Activated CD4-positive, alpha-beta T cell treated with anti-CD3 and anti-CD28 coated beads, Interleukin-2, amount 50 U/mL, for 1 hour (primary cell): Measurements from ENCODE around the gene RFX4.

Experiments
- DNase-seq: peaks from one replicate; pipeline ENCODE4 v3.0.0-alpha.2; 2020

RFX4 gene

DNA sequence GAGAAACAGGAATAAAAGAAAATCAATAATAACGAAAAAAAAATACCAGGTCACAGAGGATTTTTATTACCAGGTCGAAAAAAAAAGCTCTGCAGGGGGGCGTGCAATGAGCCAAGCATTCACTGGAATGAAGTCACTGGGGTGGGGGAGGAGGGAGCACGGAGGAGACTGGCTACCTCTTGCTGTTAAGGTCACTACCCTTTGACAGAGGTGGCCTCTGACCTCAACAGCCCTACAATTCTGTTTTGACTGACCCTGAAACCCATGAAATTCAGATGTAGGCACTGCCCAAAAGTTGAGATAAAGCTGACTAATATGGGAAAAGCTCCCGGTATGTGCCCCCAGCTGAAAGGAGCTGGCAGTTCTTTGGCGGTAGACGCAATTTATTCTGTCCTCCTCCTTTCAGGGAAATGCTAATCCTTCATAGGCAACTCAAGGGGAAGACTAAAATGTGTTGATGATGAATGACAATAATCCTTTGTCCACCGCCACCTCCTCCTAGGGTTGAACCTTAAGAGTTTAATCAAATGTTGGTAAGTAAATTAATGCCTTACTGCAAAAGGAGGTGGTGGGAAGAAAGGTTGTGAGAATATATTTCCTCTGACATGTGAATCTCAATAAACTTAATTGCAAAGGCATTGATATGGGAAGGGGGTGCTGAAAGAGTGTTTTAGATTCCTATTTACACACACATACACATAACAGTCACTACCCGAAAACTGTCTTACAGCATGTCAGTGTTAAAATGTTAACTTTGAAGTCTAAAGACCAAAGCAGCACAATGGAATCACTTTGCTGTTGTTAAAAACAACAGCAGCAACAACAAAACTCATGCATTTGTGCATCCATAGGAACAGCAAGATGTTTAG is 185.4 kb downstream of the RFX4 start:
- DNase-seq: no peak

GRCh38 chr12:106769078-106769477 is 186.3 kb downstream of the RFX4 start:
- no peak for DNase-seq

- no peak for DNase-seq
Observed at GRCh38 chr12:106769546-106769945, 186.7 kb downstream of the RFX4 start.

- DNase-seq: no peak
Observed at GRCh38 chr12:106771425-106771824, 188.6 kb downstream of the RFX4 start.

DNA sequence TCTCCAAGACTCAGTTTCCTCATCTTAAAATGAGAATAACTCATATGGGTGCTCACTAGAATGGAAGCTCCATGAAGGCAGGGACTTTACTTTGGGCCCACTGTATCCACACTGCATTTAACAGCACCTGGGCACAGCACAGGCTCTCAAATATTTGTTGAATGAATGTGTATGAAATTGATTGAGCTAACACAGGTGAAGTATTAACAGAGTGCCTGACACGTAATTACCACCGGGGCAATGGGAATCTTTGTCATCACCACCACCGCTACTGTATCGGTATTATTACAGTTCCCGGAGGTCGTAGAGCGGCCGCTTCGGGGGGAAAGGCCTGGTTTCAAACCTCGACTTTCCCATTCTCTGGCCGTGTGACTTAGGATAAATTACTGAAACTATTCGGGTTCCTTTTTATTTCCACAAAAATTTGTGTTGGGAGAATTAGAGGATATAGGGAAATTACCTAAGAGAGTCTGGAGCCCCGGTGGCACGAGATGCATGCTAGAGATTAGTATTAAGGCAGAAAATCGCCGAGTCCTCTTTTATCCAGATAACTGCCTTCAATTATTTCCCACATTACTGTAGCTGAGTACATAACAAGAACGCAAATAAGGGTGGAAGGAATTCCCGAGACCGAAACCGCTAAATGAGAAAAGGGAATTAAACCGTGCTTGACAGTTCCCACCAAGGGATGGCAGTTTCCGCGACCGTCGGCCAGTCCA is 190.6 kb downstream of the RFX4 start:
- no peak for DNase-seq

GRCh38 chr12:106774005-106774807 is 191.4 kb downstream of the RFX4 start, which contains the start of gene RIC8B:
RIC8B (plus strand) TSS chr12:106774682; CDS start chr12:106774746, 64 bp downstream.
- peak; percentile 69 for DNase-seq

DNA sequence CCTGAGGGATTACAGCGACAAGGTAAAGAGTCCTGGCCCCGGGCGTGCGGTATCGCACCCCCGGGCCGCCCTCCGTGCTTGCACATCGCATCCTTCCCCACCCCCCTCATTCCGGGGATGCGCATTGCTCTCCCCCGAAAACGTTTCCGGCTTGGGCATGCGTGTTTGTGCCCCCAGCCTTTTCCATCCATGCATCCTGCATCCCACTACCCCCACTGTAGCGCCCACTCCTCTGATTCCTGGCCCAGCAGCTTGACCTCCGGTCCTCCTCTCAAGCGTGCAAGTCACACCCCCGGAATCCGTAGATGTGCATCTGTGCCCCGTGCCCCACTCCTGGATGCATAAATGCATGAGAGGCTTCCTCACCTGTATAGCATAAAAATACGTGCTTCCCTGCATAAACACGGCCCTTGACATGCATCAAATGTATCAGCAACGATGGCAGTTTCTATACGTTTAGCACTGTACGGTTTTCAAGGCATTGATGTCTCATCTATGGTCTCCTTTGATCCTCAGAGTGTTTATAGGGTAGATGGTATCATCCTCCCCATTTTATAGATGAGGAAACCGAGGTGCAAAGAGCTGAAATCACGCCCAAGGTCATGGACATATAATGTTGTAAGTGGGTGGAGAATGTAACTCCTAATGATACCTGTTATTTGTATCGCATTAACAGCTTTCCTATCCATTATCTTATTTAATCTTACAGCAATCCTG is 192.2 kb downstream of the RFX4 start:
- DNase-seq: no peak

DNA sequence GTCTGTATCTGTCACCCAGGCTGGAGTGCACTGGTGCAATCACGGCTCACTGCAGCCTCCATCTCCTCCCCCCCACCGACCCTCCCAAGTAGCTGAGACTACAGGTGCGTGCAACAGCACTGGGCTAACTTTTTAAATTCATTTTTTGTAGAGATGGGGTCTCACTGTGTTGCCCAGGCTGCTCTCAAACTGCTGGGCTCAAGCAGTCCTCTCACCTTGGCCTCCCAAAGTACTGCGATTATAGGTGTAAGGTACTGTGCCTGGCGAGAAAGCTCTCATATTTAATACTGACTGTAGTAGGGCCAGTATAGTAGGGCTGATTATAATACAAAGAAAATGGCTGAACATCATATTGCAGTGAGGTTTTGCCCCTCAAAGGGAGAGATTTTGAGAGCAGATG is 194.1 kb downstream of the RFX4 start:
- no peak for DNase-seq

GRCh38 chr12:106780010-106780631 is 197.3 kb downstream of the RFX4 start:
- no peak for DNase-seq

- no peak for DNase-seq
Observed at GRCh38 chr12:106782619-106783018, 199.8 kb downstream of the RFX4 start.

GRCh38 chr12:106783515-106783914 is 200.7 kb downstream of the RFX4 start:
- DNase-seq: no peak

GRCh38 chr12:106790020-106790419 is 207.2 kb downstream of the RFX4 start:
- DNase-seq: no peak

GRCh38 chr12:106791531-106791930 is 208.7 kb downstream of the RFX4 start:
- DNase-seq: no peak

- no peak for DNase-seq
Observed at GRCh38 chr12:106794369-106794768, 211.6 kb downstream of the RFX4 start.

GRCh38 chr12:106801167-106801708 is 218.4 kb downstream of the RFX4 start:
- no peak for DNase-seq

DNA sequence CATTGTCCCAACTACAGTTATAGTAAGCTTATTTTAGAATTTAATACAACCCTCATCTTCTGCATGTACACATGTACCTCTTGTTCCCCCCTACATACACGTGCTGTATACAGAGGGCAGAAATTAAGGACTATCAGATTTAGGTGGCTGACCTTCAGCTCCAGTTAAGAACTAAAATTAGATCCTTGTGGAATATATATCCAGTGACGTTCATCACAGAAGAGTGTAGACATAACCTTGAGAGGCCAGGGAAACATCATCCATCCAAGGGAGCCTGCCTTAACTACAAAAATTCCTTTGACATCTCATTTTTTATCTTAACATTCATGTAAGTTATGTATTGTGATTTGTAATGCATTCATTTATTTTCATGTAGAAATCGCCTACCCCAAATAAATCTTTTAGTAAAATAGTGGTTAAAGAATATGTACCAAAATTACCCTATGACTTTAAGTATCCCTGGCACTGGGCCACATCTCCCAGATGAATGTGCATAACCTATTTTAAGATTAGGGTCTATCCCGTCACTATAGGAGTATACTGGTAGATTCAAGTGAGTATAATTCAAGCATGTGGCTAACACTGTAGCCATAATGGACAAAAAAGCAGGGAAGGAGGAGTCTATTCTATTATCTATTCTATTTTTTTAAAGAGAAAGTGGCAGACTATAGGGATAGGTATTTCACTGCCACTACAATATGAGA is 219.2 kb downstream of the RFX4 start:
- no peak for DNase-seq

DNA sequence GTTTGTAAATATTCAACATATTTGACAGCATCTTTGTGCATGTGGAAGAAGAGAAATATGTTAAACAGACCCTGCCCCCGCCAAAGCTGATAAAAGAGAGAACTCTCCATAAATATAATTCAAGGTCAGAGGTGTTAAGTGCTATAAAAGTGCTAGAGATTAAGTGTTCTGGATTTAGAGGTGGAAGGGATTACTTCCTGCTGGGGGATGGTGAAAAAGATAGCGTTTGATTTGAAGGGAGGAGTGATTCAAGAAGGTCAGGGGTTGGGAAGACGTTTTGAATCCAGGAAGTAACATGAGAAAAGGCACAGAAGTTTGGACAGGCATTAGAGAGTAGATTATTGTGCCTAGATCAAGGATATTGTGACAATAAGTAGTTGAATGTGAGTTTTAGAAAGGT is 221.9 kb downstream of the RFX4 start:
- no peak for DNase-seq
